Smooth muscle cell (in vitro differentiated cells): ENCODE measurements around the gene WNT11. TPM values are rescaled to one million over a fixed set of nuclear protein-coding genes. Genes with fewer than 3 reads are reported as not detected.
A peak's percentile ranks its signal among the peaks of the same experiment; 100 is the strongest.

ENCODE experiments used
- DNase-seq: peaks from one replicate; lab custom pipeline; 2025; ENCODE audit not compliant: unreplicated experiment; lab: John Stamatoyannopoulos, UW
- H2AFZ ChIP-seq: fragments of 200-600 bp; sonication (generic); 2 replicates; pipeline ENCODE4 v1.6.0; 2016; ENCODE audit warnings: antibody characterized with exemption, low read depth, mild to moderate bottlenecking
- H3F3A ChIP-seq: fragments of 200-600 bp; sonication (generic); 2 replicates; pipeline ENCODE4 v1.6.0; 2017; ENCODE audit warnings: antibody characterized with exemption, low read depth
- H3K27ac ChIP-seq: fragments of 200-600 bp; sonication (generic); 2 replicates; pipeline ENCODE4 v1.5.1; 2016; ENCODE audit warnings: low read depth, mild to moderate bottlenecking
- H3K27me3 ChIP-seq: fragments of 200-600 bp; sonication (generic); 2 replicates; pipeline ENCODE4 v1.6.1; 2016; ENCODE audit warnings: low read depth, mild to moderate bottlenecking
- H3K36me3 ChIP-seq: fragments of 200-600 bp; sonication (generic); 2 replicates; pipeline ENCODE4 v1.5.1; 2016; ENCODE audit warnings: low read depth
- H3K4me1 ChIP-seq: fragments of 200-600 bp; sonication (generic); 2 replicates; pipeline ENCODE4 v1.5.1; 2016; ENCODE audit warnings: low read depth
- H3K4me2 ChIP-seq: fragments of 200-600 bp; sonication (generic); 2 replicates; pipeline ENCODE4 v1.6.0; 2016; ENCODE audit warnings: mild to moderate bottlenecking
- H3K4me3 ChIP-seq: fragments of 200-600 bp; sonication (generic); 2 replicates; pipeline ENCODE4 v1.5.1; 2016; ENCODE audit warnings: mild to moderate bottlenecking
- H3K79me2 ChIP-seq: fragments of 200-600 bp; sonication (generic); 2 replicates; pipeline ENCODE4 v1.6.0; 2016; ENCODE audit warnings: low read depth, mild to moderate bottlenecking
- H3K9ac ChIP-seq: fragments of 200-600 bp; sonication (generic); 2 replicates; pipeline ENCODE4 v1.6.0; 2016; ENCODE audit warnings: low read depth
- H3K9me3 ChIP-seq: fragments of 200-600 bp; sonication (generic); replicated peaks from 2 replicates; pipeline ENCODE4 v1.5.1; 2016; ENCODE audit warnings: low read depth
- H4K20me1 ChIP-seq: fragments of 200-600 bp; sonication (generic); 2 replicates; pipeline ENCODE4 v1.6.0; 2016; ENCODE audit warnings: low read depth
- CTCF ChIP-seq: fragments of 200-600 bp; sonication (generic); IDR thresholded peaks from 2 replicates; pipeline ENCODE4 v1.5.1; 2017; ENCODE audit warnings: borderline replicate concordance, mild to moderate bottlenecking, antibody characterized with exemption; ENCODE audit not compliant: insufficient read depth, poor library complexity, severe bottlenecking
- WGBS: methylation state at CpG from one replicate; pipeline ENCODE4 v1.1.7; 2016; ENCODE audit warnings: low lambda C conversion rate; 5-methylcytosine and 5-hydroxymethylcytosine counted together
- polyA plus RNA-seq: library from polyadenylated mRNA; unstranded; fragments of >200 nt; fragmentation: Nextera tagmentation; extraction: Ambion mirVana; gene quantifications from 2 replicates; pipeline ENCODE4 v1.2.1, GENCODE V29; 2016
- total RNA-seq: library from RNA; depleted of rRNA; stranded (reverse); fragments of >200 nt; gene quantifications from 2 replicates; pipeline ENCODE4 v1.2.3, GENCODE V29; 2014

Gene WNT11
- total and polyA plus RNA-seq, 2 experiments from 2014 or later, result 12.1 to 13.5 TPM

GRCh38 chr11:76143274-76143673 lies 63.0 kb downstream of the WNT11 start:
- Histone ChIP-seq H3K9ac (no peak overlapping the region), H3K4me2 (no peak overlapping the region), H3F3A (no peaks in the 10 kb centered on the region), H4K20me1 (no peaks in the 10 kb centered on the region), H3K36me3 (no peaks in the 10 kb centered on the region), H2AFZ (no peak overlapping the region), H3K9me3 (no peaks in the 10 kb centered on the region), H3K4me1 (no peaks in the 10 kb centered on the region), H3K27ac (no peak overlapping the region), H3K79me2 (no peaks in the 10 kb centered on the region), H3K27me3 (no peaks in the 10 kb centered on the region), H3K4me3 (no peak overlapping the region)
- 95% methylated on average over 11 of the region's 11 CpGs for WGBS
- no peak for TF ChIP-seq CTCF
- DNase-seq, result no peak

- H2AFZ ChIP-seq, result no peak overlapping the region
- no peaks in the 10 kb centered on the region for H3K79me2 ChIP-seq
- 91% methylated on average over 12 of the region's 12 CpGs for WGBS
- H3K4me2 ChIP-seq, result peak overlapping the region; percentile 17
- H3K4me3 ChIP-seq, result no peak overlapping the region
- H3K9me3 ChIP-seq, result no peaks in the 10 kb centered on the region
- no peaks in the 10 kb centered on the region for H3K36me3 ChIP-seq
- no peaks in the 10 kb centered on the region for H4K20me1 ChIP-seq
- no peaks in the 10 kb centered on the region for H3F3A ChIP-seq
- H3K27ac ChIP-seq, result no peak overlapping the region
- H3K27me3 ChIP-seq, result no peaks in the 10 kb centered on the region
- H3K4me1 ChIP-seq, result no peaks in the 10 kb centered on the region
- no peak for TF ChIP-seq CTCF
- DNase-seq, result no peak
- no peak overlapping the region for H3K9ac ChIP-seq
These were observed 64.3 kb downstream of the WNT11 start for GRCh38 chr11:76141901-76142588.

GRCh38 chr11:76140912-76141574 lies 65.3 kb downstream of the WNT11 start:
- Histone ChIP-seq H3K4me1 (no peaks in the 10 kb centered on the region), H3F3A (no peaks in the 10 kb centered on the region), H2AFZ (no peak overlapping the region), H3K27me3 (no peaks in the 10 kb centered on the region), H4K20me1 (no peaks in the 10 kb centered on the region), H3K36me3 (no peaks in the 10 kb centered on the region), H3K9ac (no peak overlapping the region), H3K27ac (no peak overlapping the region), H3K4me2 (no peak overlapping the region), H3K9me3 (no peaks in the 10 kb centered on the region), H3K79me2 (no peaks in the 10 kb centered on the region), H3K4me3 (no peak overlapping the region)
- no peak for TF ChIP-seq CTCF
- no peak for DNase-seq
- WGBS, result 92% methylated on average over 22 of the region's 22 CpGs
